Neutrophil (primary cell): Measurements from ENCODE around the gene INO80E.

ENCODE experiments used
- H3K27ac ChIP-seq: fragments of 200-600 bp; sonication (generic); 2 replicates; pipeline ENCODE4 v1.5.1; 2016; ENCODE audit warnings: mild to moderate bottlenecking, moderate library complexity
- H3K27me3 ChIP-seq: fragments of 200-600 bp; sonication (generic); 2 replicates; pipeline ENCODE4 v1.6.0; 2016; ENCODE audit warnings: mild to moderate bottlenecking
- H3K36me3 ChIP-seq: fragments of 200-600 bp; sonication (generic); 2 replicates; pipeline ENCODE4 v1.5.1; 2017
- H3K4me1 ChIP-seq, 2 experiments: fragments of 200-600 bp in 1 of 2; sonication (generic) in 1 of 2; 1 replicate in 1 of 2; 2 replicates in 1 of 2; pipeline versions ENCODE4 v1.5.1 to v1.6.1; 2013 to 2016; ENCODE audit warnings: low read depth in 1 of 2, low read length in 1 of 2, mild to moderate bottlenecking in 1 of 2, moderate library complexity in 1 of 2; ENCODE audit not compliant: control insufficient read depth in 1 of 2, insufficient read depth in 1 of 2
- H3K4me3 ChIP-seq, 2 experiments: fragments of 200-600 bp in 1 of 2; sonication (generic) in 1 of 2; 1 replicate in 1 of 2; 2 replicates in 1 of 2; pipeline ENCODE4 v1.5.1; 2013 to 2016; ENCODE audit warnings: low read depth in 1 of 2, low read length in 1 of 2, mild to moderate bottlenecking in 1 of 2, moderate library complexity in 1 of 2
- H3K9me3 ChIP-seq: fragments of 200-600 bp; sonication (generic); 2 replicates; pipeline ENCODE4 v1.5.1; 2016
- TF ChIP-seq, protein P1 (sequence below): fragments of 200-600 bp; sonication (generic); IDR thresholded peaks from 2 replicates; pipeline ENCODE4 v1.5.1; 2016; ENCODE audit warnings: antibody characterized with exemption

Gene INO80E, protein sequence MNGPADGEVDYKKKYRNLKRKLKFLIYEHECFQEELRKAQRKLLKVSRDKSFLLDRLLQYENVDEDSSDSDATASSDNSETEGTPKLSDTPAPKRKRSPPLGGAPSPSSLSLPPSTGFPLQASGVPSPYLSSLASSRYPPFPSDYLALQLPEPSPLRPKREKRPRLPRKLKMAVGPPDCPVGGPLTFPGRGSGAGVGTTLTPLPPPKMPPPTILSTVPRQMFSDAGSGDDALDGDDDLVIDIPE

DNA sequence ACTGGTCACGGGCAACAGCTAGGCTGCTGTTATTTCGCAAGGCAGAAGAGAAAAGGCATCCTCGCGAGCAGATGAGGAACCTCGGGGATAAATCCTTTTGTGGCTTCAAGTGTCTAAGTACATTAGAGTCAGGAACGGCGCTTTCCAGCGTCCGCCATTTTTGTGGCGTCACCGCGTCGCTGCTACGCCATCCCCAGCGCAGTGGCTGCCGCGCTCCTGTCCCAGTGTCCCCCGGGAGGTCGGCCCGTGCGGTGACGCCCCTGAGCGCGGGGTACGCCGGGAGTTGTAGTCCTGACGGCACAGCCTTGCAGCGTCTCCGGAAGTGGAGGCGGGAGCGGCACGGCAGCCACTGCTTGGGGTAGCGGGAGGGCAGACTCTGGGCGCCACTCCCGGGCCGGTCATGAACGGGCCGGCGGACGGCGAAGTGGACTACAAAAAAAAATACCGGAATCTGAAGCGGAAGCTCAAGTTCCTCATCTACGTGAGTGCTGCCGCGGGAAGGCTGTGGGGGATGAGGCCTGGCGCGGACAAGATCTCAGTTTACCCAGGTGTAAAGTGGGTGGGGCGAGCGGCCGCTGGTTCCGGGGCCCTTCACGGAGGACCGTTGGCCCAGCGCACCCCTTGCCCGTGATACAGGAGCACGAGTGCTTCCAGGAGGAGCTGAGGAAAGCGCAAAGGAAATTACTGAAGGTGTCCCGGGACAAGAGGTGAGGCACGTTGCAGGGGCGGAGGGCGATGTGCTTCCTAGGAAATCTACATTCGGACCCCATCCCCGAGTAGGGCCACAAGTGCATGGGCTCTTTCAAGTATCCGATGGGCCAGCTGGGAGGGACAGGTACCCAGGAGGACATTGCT, at the start of gene INO80E:
INO80E (plus strand) TSS at position 331 of the 855 bp plus-strand sequence; CDS start at position 401, 70 bp downstream.
- Histone ChIP-seq H3K27me3 (no peaks in the 10 kb centered on the region), H3K27ac (peak within 1 kb of the TSS; percentile 80), H3K9me3 (no peaks in the 10 kb centered on the region), H3K36me3 (peaks cover 45% of the 10 kb centered on the region), H3K4me1 (peaks cover 19 to 25% of the 10 kb centered on the region in 2 experiments), H3K4me3 (peak within 1 kb of the TSS; percentile 100)
- TF ChIP-seq, protein P1, sequence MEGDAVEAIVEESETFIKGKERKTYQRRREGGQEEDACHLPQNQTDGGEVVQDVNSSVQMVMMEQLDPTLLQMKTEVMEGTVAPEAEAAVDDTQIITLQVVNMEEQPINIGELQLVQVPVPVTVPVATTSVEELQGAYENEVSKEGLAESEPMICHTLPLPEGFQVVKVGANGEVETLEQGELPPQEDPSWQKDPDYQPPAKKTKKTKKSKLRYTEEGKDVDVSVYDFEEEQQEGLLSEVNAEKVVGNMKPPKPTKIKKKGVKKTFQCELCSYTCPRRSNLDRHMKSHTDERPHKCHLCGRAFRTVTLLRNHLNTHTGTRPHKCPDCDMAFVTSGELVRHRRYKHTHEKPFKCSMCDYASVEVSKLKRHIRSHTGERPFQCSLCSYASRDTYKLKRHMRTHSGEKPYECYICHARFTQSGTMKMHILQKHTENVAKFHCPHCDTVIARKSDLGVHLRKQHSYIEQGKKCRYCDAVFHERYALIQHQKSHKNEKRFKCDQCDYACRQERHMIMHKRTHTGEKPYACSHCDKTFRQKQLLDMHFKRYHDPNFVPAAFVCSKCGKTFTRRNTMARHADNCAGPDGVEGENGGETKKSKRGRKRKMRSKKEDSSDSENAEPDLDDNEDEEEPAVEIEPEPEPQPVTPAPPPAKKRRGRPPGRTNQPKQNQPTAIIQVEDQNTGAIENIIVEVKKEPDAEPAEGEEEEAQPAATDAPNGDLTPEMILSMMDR: peak; percentile 58

DNA sequence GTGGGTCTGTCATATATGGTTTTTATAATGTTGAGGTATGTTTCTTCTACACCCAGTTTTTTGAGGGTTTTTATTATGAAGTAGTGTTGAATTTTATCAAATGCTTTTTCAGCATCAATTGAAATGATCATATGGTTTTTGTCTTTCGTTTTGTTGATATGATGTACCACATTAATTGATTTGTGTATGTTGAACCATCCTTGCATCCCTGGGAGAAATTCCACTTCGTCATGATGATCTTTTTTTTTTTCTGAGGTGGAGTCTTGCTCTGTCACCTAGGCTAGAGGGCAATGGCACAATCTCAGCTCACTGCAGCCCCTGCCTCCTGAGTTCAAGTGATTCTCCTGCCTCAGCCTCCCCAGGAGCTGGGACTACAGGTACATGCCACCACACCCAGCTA, 48.1 kb upstream of the INO80E start:
- Histone ChIP-seq H3K36me3 (no peaks in the 10 kb centered on the region), H3K9me3 (no peaks in the 10 kb centered on the region), H3K27ac (no peak overlapping the region), H3K27me3 (no peaks in the 10 kb centered on the region), H3K4me3 (no peak overlapping the region), H3K4me1 (no peaks in the 10 kb centered on the region)
- TF ChIP-seq, protein P1: no peak

DNA sequence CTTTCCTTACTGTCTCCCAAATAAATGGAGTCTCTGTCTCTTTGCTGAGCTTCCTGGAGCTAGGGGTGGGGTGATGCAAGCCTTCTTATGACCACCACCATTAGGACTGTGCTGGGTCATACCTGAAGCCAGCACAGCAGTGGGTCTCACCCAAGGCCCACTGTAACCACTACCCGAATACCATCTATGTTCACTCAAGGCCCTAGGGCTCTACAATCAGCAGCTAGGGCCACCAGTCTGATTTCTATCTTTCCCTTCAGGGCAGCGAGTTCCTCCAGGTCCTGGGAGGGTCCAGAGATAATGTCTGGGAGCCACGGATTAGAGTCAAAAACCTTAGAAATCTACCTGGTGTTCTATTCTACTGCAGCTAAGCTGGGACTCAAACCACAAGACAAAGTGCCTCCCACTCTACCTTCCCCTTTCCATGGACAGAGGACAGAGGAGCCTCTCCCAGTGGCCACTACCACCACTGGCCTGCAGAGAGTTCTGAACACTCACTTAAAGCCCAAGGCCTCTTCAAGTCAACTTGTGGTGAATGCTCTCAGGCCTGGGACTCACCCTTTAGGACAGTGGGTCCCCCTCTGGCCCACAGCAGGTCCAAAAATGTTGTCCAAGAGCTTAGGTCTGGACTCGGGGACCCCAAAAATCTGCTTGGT, 45.1 kb upstream of the INO80E start:
- Histone ChIP-seq H3K4me1 (no peaks in the 10 kb centered on the region), H3K36me3 (no peaks in the 10 kb centered on the region), H3K9me3 (no peaks in the 10 kb centered on the region), H3K27me3 (no peaks in the 10 kb centered on the region), H3K4me3 (no peak overlapping the region), H3K27ac (no peak overlapping the region)
- TF ChIP-seq, protein P1: no peak

DNA sequence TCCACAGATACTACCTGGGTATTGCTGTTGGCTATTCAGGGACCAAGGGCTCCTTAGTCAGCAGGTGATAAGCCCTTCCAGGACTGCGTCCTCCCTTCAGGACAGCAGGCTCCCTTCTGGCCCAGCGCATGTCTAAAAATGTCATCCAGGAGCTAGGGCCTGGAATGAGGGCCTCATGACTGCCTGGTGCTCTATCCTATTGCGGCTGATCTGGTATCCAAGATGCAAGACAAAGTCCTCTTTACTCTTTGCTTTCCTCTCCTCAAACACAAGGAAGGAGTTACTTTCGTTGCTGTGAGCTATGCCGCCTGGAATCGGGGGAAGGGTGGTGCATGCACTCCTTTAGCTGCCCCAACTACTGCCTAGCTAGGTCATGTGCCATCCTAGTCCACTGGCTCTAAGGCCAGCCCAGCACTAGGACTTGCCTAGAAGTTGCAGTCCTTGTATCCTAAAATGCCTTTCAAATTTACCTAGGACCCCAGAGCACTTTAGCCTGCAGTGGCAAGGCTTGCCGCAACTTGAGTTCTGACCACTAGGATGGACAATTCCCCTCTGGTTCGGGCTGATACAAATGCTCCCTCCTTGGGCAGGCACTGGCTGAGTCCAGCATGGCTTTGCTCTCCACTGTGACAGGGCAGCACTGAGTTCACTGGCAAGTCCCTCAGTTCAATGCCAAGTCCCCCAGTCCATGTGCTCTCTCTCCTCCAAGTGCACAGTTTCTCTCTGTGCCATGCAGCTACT, 44.2 kb upstream of the INO80E start:
- no peaks in the 10 kb centered on the region for H3K9me3 ChIP-seq
- H3K27me3 ChIP-seq: no peaks in the 10 kb centered on the region
- no peak overlapping the region for H3K4me3 ChIP-seq
- H3K4me1 ChIP-seq: no peaks in the 10 kb centered on the region
- no peaks in the 10 kb centered on the region for H3K36me3 ChIP-seq
- TF ChIP-seq, protein P1: no peak
- H3K27ac ChIP-seq: no peak overlapping the region

DNA sequence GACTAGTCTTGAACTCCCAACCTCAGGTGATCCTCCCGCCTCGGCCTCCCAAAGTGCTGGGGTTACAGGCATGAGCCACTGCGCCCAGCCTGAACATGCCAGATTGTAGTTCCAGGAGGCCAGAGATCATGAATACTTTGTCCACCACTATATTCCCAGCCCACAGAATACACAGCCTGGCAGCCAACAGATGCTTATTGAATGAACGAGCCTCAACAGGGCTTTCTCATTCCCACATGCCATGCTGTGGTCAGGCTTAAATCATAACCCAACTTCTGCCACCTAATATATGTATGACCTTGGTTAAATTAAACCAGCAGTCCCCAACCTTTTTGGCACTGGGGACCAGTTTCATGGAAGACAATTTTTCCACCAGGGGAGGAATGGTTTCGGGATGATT, 37.3 kb upstream of the INO80E start:
- H3K4me3 ChIP-seq: no peak overlapping the region
- TF ChIP-seq, protein P1: no peak
- H3K27ac ChIP-seq: no peak overlapping the region
- H3K36me3 ChIP-seq: no peaks in the 10 kb centered on the region
- peaks cover 8 to 16% of the 10 kb centered on the region in 2 experiments for H3K4me1 ChIP-seq
- H3K9me3 ChIP-seq: no peaks in the 10 kb centered on the region
- no peaks in the 10 kb centered on the region for H3K27me3 ChIP-seq
